HG03354 (cell line): ENCODE measurements around the gene PRKG1.
"Not testable (repeated sequence)": the region's sequence is repeated elsewhere in the genome, so short reads cannot be mapped to it uniquely, and the experiment has no call there.

Experiments used
- ATAC-seq: cut with Tn5 transposase; IDR thresholded peaks from one replicate; pipeline ENCODE4 v1.9.1; 2021; ENCODE audit warnings: mild to moderate bottlenecking; ENCODE audit not compliant: unreplicated experiment, poor library complexity, severe bottlenecking

The PRKG1 gene

GRCh38 chr10:51206500-51206899 is 132.2 kb downstream of the PRKG1 start:
- no peak for ATAC-seq

GRCh38 chr10:51212937-51213336 is 138.7 kb downstream of the PRKG1 start:
- not testable (repeated sequence) for ATAC-seq

GRCh38 chr10:51214207-51215196 is 140.2 kb downstream of the PRKG1 start:
- ATAC-seq = no peak

- ATAC-seq = no peak
These were observed 141.9 kb downstream of the PRKG1 start for GRCh38 chr10:51215951-51216834.

GRCh38 chr10:51217505-51217904 is 143.2 kb downstream of the PRKG1 start:
- ATAC-seq = no peak

- ATAC-seq = no peak
These were observed 150.4 kb downstream of the PRKG1 start for GRCh38 chr10:51224671-51225161.

- ATAC-seq = no peak
These were observed 153.8 kb downstream of the PRKG1 start for GRCh38 chr10:51227897-51228713.

GRCh38 chr10:51228714-51229100 is 154.4 kb downstream of the PRKG1 start:
- no peak for ATAC-seq

GRCh38 chr10:51230887-51231585 is 156.7 kb downstream of the PRKG1 start:
- ATAC-seq = no peak

GRCh38 chr10:51231754-51232153 is 157.5 kb downstream of the PRKG1 start:
- no peak for ATAC-seq

GRCh38 chr10:51233337-51234100 is 159.2 kb downstream of the PRKG1 start:
- no peak for ATAC-seq

- ATAC-seq = no peak
These were observed 161.6 kb downstream of the PRKG1 start for GRCh38 chr10:51235865-51236264.

- no peak for ATAC-seq
These were observed 164.7 kb downstream of the PRKG1 start for GRCh38 chr10:51239006-51239405.

- no peak for ATAC-seq
These were observed 167.2 kb downstream of the PRKG1 start for GRCh38 chr10:51241461-51241860.

GRCh38 chr10:51242393-51242792 is 168.1 kb downstream of the PRKG1 start:
- no peak for ATAC-seq

- ATAC-seq = no peak
These were observed 170.0 kb downstream of the PRKG1 start for GRCh38 chr10:51244309-51244708.

GRCh38 chr10:51244748-51245490 is 170.6 kb downstream of the PRKG1 start:
- ATAC-seq = no peak

GRCh38 chr10:51246156-51246555 is 171.9 kb downstream of the PRKG1 start:
- ATAC-seq = no peak
